Measurements from ENCODE around the gene ADCY5.

DNA sequence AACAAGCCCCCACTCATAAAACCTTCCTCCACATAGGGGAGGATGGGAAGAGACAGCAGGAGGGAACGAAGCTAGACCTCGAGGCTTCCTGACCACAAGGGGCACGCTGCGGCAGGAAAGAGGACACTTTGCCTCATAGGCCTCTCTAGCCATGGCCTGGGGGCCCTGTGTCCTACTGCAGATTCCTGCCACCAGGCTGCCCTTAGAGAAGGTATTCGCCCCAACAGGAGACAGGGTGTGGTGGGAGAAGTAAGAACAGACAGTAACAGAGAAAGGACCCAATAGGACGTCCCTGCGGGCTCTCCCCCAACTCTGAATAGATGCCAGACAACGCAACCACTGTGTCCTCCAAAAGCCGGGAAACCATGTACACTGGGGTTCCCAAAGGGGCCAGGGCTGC lies 36.8 kb downstream of the ADCY5 start:
- TF ChIP-seq, protein P1, sequence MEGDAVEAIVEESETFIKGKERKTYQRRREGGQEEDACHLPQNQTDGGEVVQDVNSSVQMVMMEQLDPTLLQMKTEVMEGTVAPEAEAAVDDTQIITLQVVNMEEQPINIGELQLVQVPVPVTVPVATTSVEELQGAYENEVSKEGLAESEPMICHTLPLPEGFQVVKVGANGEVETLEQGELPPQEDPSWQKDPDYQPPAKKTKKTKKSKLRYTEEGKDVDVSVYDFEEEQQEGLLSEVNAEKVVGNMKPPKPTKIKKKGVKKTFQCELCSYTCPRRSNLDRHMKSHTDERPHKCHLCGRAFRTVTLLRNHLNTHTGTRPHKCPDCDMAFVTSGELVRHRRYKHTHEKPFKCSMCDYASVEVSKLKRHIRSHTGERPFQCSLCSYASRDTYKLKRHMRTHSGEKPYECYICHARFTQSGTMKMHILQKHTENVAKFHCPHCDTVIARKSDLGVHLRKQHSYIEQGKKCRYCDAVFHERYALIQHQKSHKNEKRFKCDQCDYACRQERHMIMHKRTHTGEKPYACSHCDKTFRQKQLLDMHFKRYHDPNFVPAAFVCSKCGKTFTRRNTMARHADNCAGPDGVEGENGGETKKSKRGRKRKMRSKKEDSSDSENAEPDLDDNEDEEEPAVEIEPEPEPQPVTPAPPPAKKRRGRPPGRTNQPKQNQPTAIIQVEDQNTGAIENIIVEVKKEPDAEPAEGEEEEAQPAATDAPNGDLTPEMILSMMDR (IDR thresholded peaks at IDR 0.05): no peak
- TF ChIP-seq POLR2A (IDR thresholded peaks at IDR 0.05): no peak

All from lower leg skin (tissue), 3 donors.